A673 (cell line): Measurements from ENCODE around the gene GDA.

Experiments used
- CTCF ChIP-seq: fragments of 300-800, 200-600 bp; sonication (generic); conservative IDR thresholded peaks from 2 replicates; pipeline ENCODE4 v1.5.1; 2017; ENCODE audit warnings: low read depth, mild to moderate bottlenecking, antibody characterized with exemption, low read length, moderate library complexity, mixed read lengths
- EZH2 ChIP-seq: fragments of 200-600 bp; sonication (generic); IDR thresholded peaks from 2 replicates; pipeline ENCODE4 v1.6.1; 2017; ENCODE audit warnings: borderline replicate concordance, low read depth, mild to moderate bottlenecking, mixed read lengths, antibody characterized with exemption, low read length; ENCODE audit not compliant: poor library complexity, severe bottlenecking

- TF ChIP-seq CTCF = no peak
- no peak for TF ChIP-seq EZH2
Measured at GRCh38 chr9:72205513-72205912, 56.3 kb downstream of the GDA start.
